GM12864 (cell line): ENCODE data around the gene MAGI2.

Experiments
- DNase-seq: peaks from one replicate; pipeline ENCODE4 v3.0.0-alpha.2; 2011; ENCODE audit warnings: low read depth
- H3K4me3 ChIP-seq: 2 replicates; pipeline ENCODE4 v1.5.1; 2011; ENCODE audit warnings: mild to moderate bottlenecking, low read depth, low read length, control low read depth
- TF ChIP-seq, protein P1 (sequence below): IDR thresholded peaks from 2 replicates; pipeline ENCODE4 v1.5.1; 2011; ENCODE audit warnings: low read depth, mild to moderate bottlenecking, moderate library complexity, low read length, control low read depth, inconsistent platforms; ENCODE audit errors: missing control alignments

MAGI2 gene

DNA sequence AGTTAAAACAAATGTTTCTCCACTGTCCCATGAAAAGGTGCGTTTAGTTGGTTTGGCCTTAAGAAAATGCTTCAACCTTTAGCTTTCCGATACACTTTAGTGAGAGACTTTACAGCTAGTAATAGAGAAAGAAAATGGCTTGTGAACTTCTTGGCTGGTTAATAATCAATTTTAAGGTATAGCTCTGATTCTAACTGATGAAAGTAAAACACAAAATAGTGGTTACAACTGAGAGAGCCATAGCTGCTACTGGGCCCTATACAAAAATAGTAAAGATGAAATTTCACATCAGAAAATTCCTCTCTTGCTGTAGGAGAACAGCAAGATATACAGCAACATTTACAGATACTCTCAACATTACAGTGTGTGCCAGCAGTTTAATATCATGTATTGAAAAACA lies 1283.5 kb downstream of the MAGI2 start:
- no peak overlapping the region for H3K4me3 ChIP-seq
- no peak for DNase-seq
- TF ChIP-seq, protein P1, sequence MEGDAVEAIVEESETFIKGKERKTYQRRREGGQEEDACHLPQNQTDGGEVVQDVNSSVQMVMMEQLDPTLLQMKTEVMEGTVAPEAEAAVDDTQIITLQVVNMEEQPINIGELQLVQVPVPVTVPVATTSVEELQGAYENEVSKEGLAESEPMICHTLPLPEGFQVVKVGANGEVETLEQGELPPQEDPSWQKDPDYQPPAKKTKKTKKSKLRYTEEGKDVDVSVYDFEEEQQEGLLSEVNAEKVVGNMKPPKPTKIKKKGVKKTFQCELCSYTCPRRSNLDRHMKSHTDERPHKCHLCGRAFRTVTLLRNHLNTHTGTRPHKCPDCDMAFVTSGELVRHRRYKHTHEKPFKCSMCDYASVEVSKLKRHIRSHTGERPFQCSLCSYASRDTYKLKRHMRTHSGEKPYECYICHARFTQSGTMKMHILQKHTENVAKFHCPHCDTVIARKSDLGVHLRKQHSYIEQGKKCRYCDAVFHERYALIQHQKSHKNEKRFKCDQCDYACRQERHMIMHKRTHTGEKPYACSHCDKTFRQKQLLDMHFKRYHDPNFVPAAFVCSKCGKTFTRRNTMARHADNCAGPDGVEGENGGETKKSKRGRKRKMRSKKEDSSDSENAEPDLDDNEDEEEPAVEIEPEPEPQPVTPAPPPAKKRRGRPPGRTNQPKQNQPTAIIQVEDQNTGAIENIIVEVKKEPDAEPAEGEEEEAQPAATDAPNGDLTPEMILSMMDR: no peak

DNA sequence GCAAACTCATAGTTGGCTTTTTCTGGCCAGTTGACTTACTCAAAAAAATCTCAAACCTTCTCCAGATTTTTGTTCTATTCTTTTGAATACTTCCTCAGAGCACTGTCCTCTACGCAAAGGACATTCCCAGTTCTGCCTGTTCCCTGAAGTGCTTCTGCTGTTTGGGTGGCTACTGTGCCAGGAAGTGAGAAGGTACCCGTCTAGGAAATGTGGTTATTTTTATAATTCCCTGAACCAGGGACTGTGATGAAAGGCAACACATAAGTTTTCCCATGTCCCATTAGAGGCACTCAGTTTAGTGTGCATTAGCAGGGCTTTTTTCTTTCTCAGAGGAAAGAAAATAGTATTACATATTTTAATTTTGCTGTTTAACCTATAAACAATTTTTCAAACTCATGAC lies 1284.6 kb downstream of the MAGI2 start:
- no peak overlapping the region for H3K4me3 ChIP-seq
- TF ChIP-seq, protein P1: no peak
- no peak for DNase-seq

DNA sequence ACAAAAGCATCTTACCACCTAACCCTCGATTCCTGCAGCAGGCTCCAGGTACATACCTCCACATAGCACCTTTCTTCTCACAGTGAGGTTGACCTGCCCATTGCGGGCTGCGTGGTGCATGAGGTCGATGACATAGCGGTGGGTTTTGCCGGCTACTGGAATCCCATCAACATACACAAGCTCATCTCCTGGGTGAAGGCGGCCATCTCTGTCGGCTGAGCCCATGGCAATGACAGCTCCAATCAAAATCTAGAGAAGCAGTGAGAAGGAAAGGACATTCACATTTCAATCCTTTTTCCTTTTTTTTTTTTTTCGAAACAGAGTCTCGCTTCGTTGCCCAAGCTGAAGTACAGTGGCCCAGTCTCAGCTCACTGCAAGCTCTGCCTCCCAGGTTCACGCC lies 1285.6 kb downstream of the MAGI2 start:
- DNase-seq: no peak
- TF ChIP-seq, protein P1: no peak
- H3K4me3 ChIP-seq: no peak overlapping the region

DNA sequence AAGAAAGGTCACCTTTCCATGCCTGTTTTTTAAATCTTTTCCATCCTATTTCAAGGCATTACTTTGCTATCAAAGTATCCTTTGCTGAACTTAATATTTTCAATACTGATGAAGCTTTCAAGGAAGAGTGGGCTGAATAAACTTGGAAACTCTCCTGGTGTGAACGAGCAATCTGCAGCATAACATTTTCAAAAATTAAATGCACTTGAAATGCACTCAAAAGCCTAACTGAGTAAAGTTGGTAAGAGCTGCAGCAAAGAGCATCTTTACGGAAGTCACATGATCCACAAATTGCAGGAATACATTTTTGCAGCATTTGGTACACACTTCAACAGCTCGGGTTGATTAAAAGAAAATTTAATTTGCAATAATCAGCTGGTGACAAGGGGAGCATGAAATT lies 1287.6 kb downstream of the MAGI2 start:
- no peak overlapping the region for H3K4me3 ChIP-seq
- TF ChIP-seq, protein P1: no peak
- DNase-seq: no peak

DNA sequence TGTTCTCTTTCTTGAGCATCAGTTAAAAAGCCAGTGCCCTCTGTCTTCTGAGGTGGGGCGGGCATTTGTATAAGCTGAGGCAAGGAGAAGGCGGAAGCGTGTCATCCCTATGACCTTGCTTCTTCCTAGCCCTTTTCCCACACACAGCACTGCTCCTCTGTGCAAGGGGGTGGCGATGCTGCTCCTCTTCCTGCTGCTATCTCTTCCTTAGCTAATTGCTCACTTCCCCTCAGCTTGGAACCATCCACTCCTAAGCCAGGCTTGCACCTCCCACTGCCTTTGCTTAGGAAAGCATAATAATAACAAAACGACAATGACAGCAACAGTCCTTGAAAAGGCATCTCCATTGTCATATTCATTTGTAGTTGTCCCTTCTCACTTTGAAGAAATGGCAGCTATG lies 1288.0 kb downstream of the MAGI2 start:
- no peak overlapping the region for H3K4me3 ChIP-seq
- no peak for DNase-seq
- TF ChIP-seq, protein P1: no peak

DNA sequence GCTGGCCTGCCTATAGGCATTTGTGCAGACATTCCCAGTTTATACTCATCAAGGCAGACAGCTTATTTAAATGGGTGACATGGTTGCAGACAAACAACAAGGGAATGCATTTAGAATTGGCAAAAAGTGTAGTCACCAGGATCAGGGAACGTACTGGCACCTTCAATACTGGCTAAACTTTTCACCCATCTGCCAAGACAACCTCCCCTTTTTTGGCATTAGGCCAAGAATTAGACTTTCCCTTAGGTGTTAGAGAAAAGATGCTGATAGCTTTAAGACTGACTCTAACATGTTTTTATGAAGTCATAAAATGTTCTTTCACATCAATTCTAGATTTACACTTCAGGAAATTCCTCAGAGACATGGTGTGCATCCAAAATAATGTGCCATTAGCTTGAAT lies 1289.0 kb downstream of the MAGI2 start:
- TF ChIP-seq, protein P1: no peak
- DNase-seq: no peak
- no peak overlapping the region for H3K4me3 ChIP-seq

DNA sequence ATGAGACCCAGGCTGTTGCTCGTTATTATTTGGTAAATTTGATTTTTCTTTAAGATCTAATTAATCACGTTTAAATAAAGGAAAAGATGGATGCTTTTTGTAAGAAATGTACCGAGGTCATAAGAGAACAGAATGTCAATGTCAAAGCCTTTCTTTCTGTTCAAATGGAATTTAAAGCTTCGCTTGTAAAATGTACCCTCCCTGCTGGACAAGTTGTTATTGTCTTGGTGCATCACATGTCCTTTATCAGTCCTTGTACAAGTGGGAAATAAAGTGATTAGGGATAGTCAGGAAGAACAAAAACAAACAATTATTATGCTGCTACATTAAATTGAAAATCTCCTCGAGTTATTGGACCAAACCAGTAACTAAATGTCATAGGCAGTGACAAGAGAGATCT lies 1291.7 kb downstream of the MAGI2 start:
- no peak overlapping the region for H3K4me3 ChIP-seq
- no peak for DNase-seq
- TF ChIP-seq, protein P1: no peak
